ENCODE data around the gene MRM1.

DNA sequence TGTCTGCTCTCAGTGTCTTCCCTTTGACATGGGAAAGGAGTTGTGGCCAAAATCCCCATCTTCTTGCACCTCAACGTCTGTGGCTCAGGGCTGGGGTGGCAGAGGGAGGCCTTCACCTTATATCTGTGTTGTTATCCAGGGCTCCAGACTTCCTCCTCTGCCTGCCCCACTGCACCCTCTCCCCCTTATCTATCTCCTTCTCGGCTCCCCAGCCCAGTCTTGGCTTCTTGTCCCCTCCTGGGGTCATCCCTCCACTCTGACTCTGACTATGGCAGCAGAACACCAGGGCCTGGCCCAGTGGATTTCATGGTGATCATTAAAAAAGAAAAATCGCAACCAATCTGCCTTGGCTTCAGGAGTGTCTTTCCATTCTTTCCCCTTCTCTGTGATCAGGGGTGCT lies 918 bp upstream of the MRM1 start:
- TF ChIP-seq EP300 (IDR thresholded peaks at IDR 0.05) (no peak), POLR2AphosphoS5 (IDR thresholded peaks at IDR 0.05) (no peak)
